Colonic mucosa (tissue), 4 donors: Measurements from ENCODE around the gene AFG1L. TPM values are rescaled to one million over a fixed set of nuclear protein-coding genes. Genes with fewer than 3 reads are reported as not detected.
A peak's percentile ranks its signal among the peaks of the same experiment; 100 is the strongest.

Source experiments
- DNase-seq: peaks from one replicate; pipeline ENCODE4 v3.0.0-alpha.2; 2020
- H3K27ac ChIP-seq: fragments of 200-600 bp; one replicate; pipeline ENCODE4 v1.8.0; 2021
- H3K27me3 ChIP-seq: fragments of 200-600 bp; one replicate; pipeline ENCODE4 v1.8.0; 2021
- H3K36me3 ChIP-seq: fragments of 200-600 bp; one replicate; pipeline ENCODE4 v1.8.0; 2021
- H3K4me1 ChIP-seq: fragments of 200-600 bp; one replicate; pipeline ENCODE4 v1.8.0; 2021; ENCODE audit warnings: mild to moderate bottlenecking
- H3K4me3 ChIP-seq: fragments of 200-600 bp; one replicate; pipeline ENCODE4 v1.8.0; 2021
- H3K9ac ChIP-seq, 2 donors: one replicate each; pipeline ENCODE4 v1.7.0; 2013; ENCODE audit warnings: control low read depth in 2 of 2, low read depth in 2 of 2, low read length in 2 of 2
- H3K9me3 ChIP-seq: fragments of 200-600 bp; one replicate; pipeline ENCODE4 v1.8.0; 2021
- intact Hi-C: fragments of 100-400 bp; cut with DNase I; formaldehyde crosslinking; loops from one replicate; pipeline ENCODE4 v1.14.1; 2022
- total RNA-seq, 2 donors: library from RNA; stranded (reverse); fragmentation: NEBNext Ultra II Directional in 1 of 2; extraction: Animal tissue kit (Norgen Biotek cat#: 25700) in 1 of 2; gene quantifications; one replicate each; pipeline ENCODE4 v1.2.1, GENCODE V29; 2021
- TF ChIP-seq, protein P1 (sequence below): fragments of 200-600 bp; IDR thresholded peaks from one replicate; pipeline ENCODE4 v1.8.0; 2022; ENCODE audit warnings: antibody characterized with exemption, mild to moderate bottlenecking
- donor health status: healthy.
- donor health status: DM: no; HTN: no; CAD: no.
- donor health status: DM: no; HTN: no; CAD: no.

Gene AFG1L
- total RNA-seq, 2 donors from 2014 or later: 9.5 to 10.9 TPM

GRCh38 chr6:108452711-108453195 lies 157.9 kb downstream of the AFG1L start:
- Histone ChIP-seq H3K27ac (no peak overlapping the region), H3K9ac (no peak overlapping the region), H3K4me3 (no peak overlapping the region), H3K4me1 (peaks cover 4% of the 10 kb centered on the region), H3K27me3 (no peaks in the 10 kb centered on the region), H3K36me3 (no peaks in the 10 kb centered on the region), H3K9me3 (no peaks in the 10 kb centered on the region)
- no peak for DNase-seq
- TF ChIP-seq, protein P1, sequence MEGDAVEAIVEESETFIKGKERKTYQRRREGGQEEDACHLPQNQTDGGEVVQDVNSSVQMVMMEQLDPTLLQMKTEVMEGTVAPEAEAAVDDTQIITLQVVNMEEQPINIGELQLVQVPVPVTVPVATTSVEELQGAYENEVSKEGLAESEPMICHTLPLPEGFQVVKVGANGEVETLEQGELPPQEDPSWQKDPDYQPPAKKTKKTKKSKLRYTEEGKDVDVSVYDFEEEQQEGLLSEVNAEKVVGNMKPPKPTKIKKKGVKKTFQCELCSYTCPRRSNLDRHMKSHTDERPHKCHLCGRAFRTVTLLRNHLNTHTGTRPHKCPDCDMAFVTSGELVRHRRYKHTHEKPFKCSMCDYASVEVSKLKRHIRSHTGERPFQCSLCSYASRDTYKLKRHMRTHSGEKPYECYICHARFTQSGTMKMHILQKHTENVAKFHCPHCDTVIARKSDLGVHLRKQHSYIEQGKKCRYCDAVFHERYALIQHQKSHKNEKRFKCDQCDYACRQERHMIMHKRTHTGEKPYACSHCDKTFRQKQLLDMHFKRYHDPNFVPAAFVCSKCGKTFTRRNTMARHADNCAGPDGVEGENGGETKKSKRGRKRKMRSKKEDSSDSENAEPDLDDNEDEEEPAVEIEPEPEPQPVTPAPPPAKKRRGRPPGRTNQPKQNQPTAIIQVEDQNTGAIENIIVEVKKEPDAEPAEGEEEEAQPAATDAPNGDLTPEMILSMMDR: no peak
- intact Hi-C loops: loop anchor here (5.0 kb wide), 1 partner anchor 140 kb away; no protein-coding TSS in a partner anchor

- H3K9me3 ChIP-seq: no peaks in the 10 kb centered on the region
- peaks cover 4% of the 10 kb centered on the region for H3K4me1 ChIP-seq
- no peaks in the 10 kb centered on the region for H3K27me3 ChIP-seq
- TF ChIP-seq, protein P1: no peak
- H3K4me3 ChIP-seq: no peak overlapping the region
- no peaks in the 10 kb centered on the region for H3K36me3 ChIP-seq
- DNase-seq: no peak
- peak overlapping the region; percentile 48 for H3K27ac ChIP-seq
- no peak overlapping the region for H3K9ac ChIP-seq
- intact Hi-C loops: loop anchor here (5.0 kb wide), 1 partner anchor 141 kb away; no protein-coding TSS in a partner anchor
Observed at GRCh38 chr6:108453601-108454185, 158.8 kb downstream of the AFG1L start.

GRCh38 chr6:108454356-108454755 lies 159.5 kb downstream of the AFG1L start:
- Histone ChIP-seq H3K36me3 (no peaks in the 10 kb centered on the region), H3K27me3 (no peaks in the 10 kb centered on the region), H3K4me3 (no peak overlapping the region), H3K9ac (no peak overlapping the region), H3K9me3 (no peaks in the 10 kb centered on the region), H3K27ac (peak overlapping the region; percentile 48), H3K4me1 (peaks cover 4% of the 10 kb centered on the region)
- peak; percentile 63 for DNase-seq
- intact Hi-C loops: loop anchor here (5.0 kb wide), 1 partner anchor 142 kb away; no protein-coding TSS in a partner anchor
- TF ChIP-seq, protein P1: no peak

- Histone ChIP-seq H3K36me3 (no peaks in the 10 kb centered on the region), H3K9ac (no peak overlapping the region), H3K9me3 (no peaks in the 10 kb centered on the region), H3K27me3 (no peaks in the 10 kb centered on the region), H3K27ac (no peak overlapping the region), H3K4me1 (peaks cover 4% of the 10 kb centered on the region), H3K4me3 (no peak overlapping the region)
- no peak for DNase-seq
- intact Hi-C loops: no loop called here
- TF ChIP-seq, protein P1: no peak
Observed at GRCh38 chr6:108455688-108456087, 160.8 kb downstream of the AFG1L start.

GRCh38 chr6:108463784-108464183 lies 168.9 kb downstream of the AFG1L start:
- TF ChIP-seq, protein P1: no peak
- H3K27me3 ChIP-seq: no peaks in the 10 kb centered on the region
- no peaks in the 10 kb centered on the region for H3K9me3 ChIP-seq
- H3K27ac ChIP-seq: no peak overlapping the region
- H3K4me1 ChIP-seq: no peaks in the 10 kb centered on the region
- intact Hi-C loops: no loop called here
- H3K9ac ChIP-seq: no peak overlapping the region
- no peaks in the 10 kb centered on the region for H3K36me3 ChIP-seq
- no peak overlapping the region for H3K4me3 ChIP-seq
- no peak for DNase-seq
